Activated CD4-positive, alpha-beta T cell treated with anti-CD3 and anti-CD28 coated beads for 1 hour (primary cell): ENCODE results near the gene ERF.

ENCODE experiments used
- DNase-seq: peaks from one replicate; pipeline ENCODE4 v3.0.0-alpha.2; 2020

The ERF gene

DNA sequence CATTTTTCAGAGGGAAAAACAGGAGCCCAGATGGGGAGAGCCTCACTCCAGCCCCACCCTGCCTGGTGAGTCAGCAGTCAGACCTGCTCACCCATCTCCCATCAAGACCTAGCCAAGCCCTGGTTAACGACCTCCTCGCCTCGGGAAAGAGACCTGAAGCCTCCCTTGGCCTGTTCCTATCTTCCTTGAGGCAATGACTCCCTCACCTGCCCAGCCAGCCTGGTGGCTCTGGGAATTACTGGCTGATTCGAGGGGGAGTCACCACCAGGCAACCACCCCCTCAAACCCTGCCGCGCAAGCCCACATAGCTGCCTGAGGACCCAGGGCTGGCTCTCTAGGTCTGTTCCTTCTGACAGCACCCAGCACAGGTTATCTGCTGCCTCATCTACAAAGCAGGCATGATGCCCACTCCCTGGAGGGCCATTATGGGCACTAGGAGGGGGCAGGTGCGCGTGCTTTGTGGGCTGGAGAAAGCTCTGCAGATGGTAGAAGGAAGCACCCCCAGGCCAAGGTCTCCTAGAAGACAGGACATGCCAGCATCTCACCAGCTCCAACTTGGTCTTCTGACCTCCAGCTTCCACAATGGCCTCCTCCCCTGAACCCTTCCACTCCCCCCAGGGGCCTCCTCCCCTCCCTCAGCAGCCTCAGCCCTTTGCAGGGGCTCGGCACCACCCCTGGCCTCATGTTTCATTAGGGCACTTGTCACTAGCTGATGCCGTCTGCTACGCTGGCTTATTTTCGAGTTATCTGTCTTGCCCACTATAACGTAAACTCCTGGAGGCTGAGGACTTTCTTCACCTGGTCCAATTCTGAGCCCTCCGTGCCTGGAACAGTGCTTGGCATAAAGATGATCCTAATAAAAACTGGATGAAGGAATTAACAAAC, 47.8 kb downstream of the ERF start:
- no peak for DNase-seq

DNA sequence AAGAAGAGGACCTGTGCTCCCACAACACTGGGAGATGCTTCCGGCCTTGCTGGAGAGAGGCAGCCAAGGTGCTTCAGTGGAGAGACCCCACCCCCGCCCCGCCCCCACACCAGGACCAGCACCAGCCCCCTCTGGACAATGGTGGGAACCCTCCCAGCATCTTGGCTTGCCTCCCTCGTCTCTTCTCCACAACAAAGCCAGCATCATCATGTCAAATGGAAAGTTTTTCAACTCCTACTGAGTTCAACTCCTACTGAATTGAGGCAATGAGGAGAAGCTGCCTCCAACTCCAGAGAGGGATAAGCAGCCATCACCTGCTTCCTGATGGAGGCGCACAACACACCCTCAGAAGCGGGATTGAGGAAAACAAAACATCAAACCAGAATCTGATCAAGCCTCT, 50.3 kb downstream of the ERF start:
- DNase-seq = no peak

DNA sequence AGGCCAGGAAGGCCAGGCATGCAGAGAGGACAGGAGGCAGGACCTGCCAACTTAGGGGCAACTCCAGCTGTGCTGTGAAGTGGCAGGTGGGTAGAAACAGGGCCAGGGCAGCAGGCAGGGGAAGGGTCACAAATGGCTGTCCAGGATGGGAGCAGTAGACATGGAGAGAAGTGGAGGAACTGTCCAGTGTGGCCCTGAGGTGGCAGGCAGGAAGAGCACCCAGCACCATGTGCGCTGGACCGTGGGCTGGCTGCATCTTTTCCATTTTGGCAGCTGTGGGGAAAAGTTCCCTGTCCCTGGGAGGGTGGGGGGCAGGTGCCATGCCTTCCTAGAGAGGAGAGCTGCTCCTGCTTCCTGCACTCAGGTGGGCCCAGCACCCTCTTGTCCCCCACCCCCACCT, 51.2 kb downstream of the ERF start:
- no peak for DNase-seq

DNA sequence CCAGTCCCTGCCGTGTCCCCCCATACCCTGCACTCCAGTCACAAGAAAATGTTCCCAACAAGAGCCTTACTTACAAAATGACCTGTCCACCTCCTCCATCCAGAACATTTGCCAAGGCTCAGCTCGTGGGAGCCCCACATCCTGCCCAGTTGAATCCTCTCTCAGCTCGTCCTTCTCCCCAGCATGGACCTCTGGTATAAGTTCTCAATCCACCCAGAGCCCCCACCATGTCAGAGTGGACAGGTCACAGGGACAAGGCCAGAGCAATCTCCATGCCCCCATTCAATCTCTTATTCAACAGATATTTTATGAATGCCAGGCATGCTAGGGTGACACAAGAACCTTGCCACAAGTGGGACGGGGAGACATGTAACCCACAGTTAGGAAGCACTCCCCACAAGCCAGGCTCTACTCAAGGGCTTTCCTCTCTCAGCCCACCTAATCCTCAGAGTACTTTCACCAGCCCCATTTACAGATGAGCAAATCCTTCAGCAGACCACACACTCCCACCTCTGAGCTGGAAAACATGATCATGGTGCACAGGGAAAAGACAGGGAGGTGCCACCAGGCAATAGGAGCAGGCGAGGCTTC, 52.5 kb downstream of the ERF start:
- DNase-seq = no peak

DNA sequence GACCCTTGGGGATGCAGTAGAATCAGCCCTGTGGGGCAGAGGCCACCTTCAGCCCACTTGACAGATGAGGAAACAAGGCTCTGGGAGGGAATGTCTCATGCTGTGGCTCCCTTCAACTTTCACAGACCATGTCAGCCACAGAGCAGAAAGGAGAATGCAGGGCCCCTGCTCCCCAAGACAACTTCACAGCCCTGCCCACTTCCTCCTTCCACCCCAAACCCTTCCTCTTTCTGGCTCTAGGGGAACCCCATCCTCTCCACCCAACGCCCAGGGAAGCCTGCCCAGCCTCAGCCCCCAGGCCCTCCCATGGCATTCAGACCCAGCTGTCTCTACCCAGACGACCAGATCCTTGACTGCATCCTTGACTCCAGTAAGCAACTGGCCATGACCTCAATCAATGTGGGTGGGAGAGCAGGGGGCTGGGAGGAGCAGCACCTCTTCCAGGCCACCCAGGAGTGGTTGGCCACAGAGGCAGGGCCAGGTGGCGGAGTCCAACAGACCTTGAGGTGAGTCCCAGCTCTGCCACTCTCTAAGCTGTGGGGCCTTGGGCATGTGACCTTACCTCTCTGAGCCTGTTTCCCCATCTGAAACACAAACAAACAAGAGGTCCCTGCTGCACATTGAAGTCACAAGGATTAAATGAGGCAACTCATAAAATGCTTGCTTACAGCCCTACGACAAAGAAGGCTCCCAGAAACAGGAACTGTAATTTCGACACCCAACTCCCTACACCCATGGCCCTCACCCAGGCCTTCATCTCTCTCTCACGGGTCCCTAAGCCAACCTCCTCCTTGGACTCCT, 53.2 kb downstream of the ERF start:
- no peak for DNase-seq

DNA sequence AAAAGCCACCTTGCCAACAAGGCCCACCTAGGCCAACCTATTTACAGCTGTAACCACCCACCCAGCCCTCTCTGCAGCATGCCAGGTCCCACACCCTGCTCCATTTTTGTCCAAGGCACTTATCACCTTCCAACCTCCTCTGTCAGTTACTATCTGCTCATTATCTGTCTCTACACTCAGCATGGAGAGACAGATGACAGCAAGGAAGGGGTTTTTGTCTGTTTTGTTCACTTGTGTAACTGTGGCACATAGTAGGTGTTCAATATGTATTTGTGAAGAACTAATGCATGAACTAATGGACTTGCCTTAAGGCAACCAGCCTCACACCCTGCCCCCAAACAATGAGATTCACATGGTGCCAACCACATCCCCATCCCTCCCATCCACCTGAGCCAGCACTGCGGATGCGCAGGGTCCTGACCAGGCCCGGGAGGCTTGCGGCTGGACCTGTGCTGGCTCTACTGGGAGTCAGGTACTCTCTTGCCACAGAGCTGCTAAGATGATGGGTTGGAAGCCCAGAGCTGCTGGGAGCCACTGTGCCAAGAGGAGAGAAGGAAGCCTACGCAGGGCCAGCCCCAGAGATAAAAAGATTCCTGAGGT, 54.7 kb downstream of the ERF start:
- DNase-seq = no peak

DNA sequence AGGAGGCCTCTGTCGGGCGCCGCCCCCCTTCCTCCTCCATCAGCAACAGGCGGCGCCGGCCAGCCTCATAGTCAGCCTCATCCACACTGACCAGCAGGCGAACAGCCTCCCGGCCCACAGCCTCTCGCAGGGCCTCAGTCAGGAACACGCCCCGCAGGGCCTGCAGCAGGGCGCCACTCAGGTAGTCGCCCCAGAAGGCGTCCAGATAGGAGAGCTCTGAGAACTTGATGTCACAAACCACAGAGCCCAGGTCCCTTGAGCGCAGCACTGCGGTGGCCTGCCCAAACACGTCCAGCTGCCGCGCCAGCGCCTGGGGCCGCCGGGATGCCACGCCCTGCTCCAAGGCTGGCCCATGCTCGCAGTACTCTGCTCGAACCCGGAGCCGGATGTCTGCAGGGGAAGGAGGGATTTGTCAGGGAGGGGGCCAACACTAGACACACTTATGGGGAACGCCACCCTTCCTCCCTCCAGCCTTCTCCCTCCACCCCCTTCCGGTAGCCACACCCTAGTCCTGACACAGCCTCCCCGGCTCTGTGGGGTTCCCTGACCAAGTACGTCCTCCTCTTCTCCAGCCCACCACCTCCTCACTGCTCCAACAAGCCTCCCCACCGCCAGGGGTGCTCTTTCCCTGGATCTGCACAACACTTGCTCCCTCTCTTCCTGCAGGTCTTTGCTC, 55.4 kb downstream of the ERF start:
- DNase-seq = peak; percentile 21

DNA sequence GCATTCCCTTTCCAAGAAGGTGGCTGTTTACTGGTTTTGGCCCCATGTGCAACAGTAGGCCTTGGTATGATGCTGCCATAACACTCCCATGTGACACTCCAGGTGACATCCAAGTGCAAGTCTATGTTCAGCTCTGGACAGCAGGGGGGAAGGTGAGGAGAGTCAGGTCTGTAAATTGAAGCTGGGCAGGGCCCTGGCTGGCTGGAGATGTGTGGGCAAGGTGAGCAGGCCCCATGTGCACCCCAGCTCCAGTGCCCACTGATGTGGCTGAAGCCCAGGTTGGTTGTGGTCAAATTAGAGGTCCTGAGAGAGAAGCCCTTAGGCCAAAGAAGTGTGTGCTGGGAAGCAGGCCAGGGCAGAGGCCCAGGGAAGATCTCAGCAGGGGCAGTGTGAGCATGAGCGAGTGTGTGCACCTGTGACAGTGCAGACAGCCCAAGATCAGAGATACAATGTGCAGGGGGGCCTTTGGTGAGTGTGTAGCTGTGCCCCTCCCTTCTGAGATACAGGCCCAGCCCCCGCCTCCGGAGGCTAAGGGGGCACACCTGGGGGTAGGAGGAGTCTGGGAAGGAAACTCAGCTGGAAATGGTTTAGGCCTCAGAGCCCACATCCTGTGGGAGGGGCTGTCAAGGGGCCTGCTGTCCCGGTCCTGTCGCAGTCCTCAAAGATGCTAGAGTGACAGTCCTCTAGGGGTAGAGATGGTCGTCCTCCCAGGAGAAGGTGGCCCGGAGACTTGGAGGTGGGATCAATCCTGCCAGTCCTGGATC, 56.1 kb downstream of the ERF start:
- DNase-seq = peak; percentile 48
